ENCODE measurements around the gene PPM1H. TPM values are rescaled to one million over a fixed set of nuclear protein-coding genes. Genes with fewer than 3 reads are reported as not detected.
"Not testable (repeated sequence)": the region's sequence is repeated elsewhere in the genome, so short reads cannot be mapped to it uniquely, and the experiment has no call there.

Gene PPM1H
- total RNA-seq, 1 experiment from 2014 or later, result 58.4 TPM

GRCh38 chr12:62891805-62892549 lies 43.0 kb downstream of the PPM1H start:
- in situ Hi-C loops (cut with HindIII; ENCODE audit: low pct_unique_long_range_greater_than_20kb, low sequenced_read_pairs), result no loop called here

DNA sequence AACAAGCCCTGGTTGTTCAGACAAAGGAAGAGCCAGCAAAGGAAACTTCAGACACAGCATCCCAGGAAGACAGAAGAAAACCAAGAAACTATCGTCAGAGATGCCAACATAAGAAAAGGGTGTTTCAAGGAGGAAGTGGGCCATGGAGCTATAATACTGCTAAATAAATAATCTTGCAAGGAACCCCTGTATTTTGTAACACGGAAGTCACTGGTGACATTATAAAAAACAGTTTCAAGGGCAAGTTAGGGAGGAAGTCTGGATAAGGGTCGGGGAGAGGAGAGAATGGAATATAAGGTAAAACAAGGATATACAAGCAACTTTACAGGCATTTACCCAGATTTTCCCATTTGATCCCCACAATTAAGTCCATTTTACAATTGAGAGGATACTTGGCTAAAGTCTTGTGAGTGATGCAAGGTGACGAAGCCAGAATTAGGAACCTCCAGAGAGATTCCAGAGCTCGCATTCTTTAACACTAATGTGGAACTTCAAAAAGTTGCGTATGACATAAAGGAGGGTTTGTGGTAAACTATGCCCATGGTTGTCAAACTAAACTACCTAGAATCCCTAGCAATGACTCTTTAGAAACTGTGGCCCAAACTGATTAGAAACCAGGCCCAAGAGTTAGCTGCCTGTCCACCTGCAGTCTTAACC lies 46.4 kb downstream of the PPM1H start:
- in situ Hi-C loops (cut with HindIII; ENCODE audit: low pct_unique_long_range_greater_than_20kb, low sequenced_read_pairs), result no loop called here
- no peak for DNase-seq (ENCODE audit: low read depth, low spot score)

More at GRCh38 chr12:62891805-62892549, 43.0 kb downstream of the PPM1H start:
- no peak for DNase-seq (ENCODE audit: low read depth, low spot score)

DNA sequence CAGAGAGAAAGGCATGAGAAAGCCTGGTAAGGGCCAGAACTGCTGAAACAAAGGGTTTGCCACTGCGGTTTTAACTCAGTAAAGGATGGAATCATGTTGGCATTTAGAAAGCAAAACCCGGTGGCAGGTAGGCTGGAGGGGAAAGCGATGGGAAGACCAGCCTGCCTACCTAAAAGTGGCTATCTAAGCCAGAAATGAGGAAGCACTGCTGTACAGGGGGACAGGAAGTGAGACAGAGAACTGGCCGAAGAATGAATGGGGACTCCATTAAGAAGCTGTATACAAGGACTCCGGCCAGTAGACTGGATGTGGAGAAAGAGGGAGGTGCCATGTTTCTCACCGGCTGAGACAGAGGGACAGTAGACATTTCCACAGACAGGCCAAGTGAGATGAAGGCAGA lies 48.2 kb downstream of the PPM1H start:
- in situ Hi-C loops (cut with HindIII; ENCODE audit: low pct_unique_long_range_greater_than_20kb, low sequenced_read_pairs), result no loop called here
- no peak for DNase-seq (ENCODE audit: low read depth, low spot score)

DNA sequence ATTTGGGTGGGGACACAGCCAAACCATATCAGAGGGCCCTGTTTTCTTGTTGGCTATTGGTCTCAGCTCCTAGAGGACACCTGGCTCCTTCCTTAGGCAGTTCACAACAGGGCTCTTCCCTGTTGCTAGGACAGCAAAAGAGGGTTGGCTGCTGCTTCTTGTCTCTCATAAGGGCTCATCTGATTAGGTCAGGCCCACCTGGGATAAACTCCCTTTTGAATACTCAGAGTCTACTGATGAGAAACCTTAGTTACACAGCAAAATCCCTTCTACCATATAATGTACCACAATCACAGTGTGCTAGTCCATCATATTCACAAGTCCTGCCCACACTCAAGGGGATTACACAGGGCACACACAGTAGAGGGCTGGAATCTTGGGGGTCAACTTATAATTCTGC lies 49.7 kb downstream of the PPM1H start:
- in situ Hi-C loops (cut with HindIII; ENCODE audit: low pct_unique_long_range_greater_than_20kb, low sequenced_read_pairs), result no loop called here
- no peak for DNase-seq (ENCODE audit: low read depth, low spot score)

- DNase-seq (ENCODE audit: low read depth, low spot score); in situ Hi-C loops (cut with HindIII; ENCODE audit: low pct_unique_long_range_greater_than_20kb, low sequenced_read_pairs): not testable (repeated sequence)
Measured at GRCh38 chr12:62884832-62885231, 50.1 kb downstream of the PPM1H start.

GRCh38 chr12:62882696-62883095 lies 52.3 kb downstream of the PPM1H start:
- in situ Hi-C loops (cut with HindIII; ENCODE audit: low pct_unique_long_range_greater_than_20kb, low sequenced_read_pairs), result no loop called here
- no peak for DNase-seq (ENCODE audit: low read depth, low spot score)

- DNase-seq (ENCODE audit: low read depth, low spot score), result no peak
- in situ Hi-C loops (cut with HindIII; ENCODE audit: low pct_unique_long_range_greater_than_20kb, low sequenced_read_pairs), result no loop called here
Measured at GRCh38 chr12:62882140-62882539, 52.8 kb downstream of the PPM1H start.

DNA sequence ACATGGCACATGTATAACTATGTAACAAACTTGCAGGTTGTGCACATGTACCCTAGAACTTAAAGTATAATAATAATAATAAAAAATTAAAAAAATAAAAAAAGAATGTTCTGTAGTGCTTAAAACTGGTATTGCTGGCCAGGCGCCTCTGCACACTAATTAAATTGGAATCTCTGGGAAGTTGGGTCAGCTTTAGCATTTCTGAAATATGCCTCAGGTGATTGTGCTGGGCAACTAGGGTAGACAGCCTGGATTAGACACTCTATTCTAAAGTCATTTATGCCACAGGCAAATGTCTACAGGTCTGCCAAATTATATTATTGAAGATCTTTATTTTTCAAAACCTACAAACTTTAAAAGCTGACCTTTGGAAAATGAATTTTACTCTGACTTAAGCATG lies 55.3 kb downstream of the PPM1H start:
- in situ Hi-C loops (cut with HindIII; ENCODE audit: low pct_unique_long_range_greater_than_20kb, low sequenced_read_pairs), result no loop called here
- DNase-seq (ENCODE audit: low read depth, low spot score), result no peak

DNA sequence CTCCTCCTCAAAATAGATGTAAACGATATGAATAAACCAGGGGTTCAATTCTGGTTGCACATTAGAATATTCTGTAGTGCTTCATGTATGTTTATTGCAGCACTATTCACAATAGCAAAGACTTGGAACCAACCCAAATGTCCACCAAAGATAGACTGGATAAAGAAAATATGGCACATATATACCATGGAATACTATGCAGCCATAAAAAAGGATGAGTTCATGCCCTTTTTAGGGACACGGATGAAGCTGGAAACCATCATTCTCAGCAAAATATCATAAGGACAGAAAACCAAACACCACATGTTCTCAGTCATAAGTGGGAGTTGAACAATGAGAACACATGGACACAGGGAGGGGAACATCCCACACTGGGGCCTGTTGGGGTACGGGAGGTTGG lies 55.7 kb downstream of the PPM1H start:
- in situ Hi-C loops (cut with HindIII; ENCODE audit: low pct_unique_long_range_greater_than_20kb, low sequenced_read_pairs); DNase-seq (ENCODE audit: low read depth, low spot score): not testable (repeated sequence)

- DNase-seq (ENCODE audit: low read depth, low spot score), result no peak
- in situ Hi-C loops (cut with HindIII; ENCODE audit: low pct_unique_long_range_greater_than_20kb, low sequenced_read_pairs), result no loop called here
Measured at GRCh38 chr12:62878211-62878610, 56.7 kb downstream of the PPM1H start.

DNA sequence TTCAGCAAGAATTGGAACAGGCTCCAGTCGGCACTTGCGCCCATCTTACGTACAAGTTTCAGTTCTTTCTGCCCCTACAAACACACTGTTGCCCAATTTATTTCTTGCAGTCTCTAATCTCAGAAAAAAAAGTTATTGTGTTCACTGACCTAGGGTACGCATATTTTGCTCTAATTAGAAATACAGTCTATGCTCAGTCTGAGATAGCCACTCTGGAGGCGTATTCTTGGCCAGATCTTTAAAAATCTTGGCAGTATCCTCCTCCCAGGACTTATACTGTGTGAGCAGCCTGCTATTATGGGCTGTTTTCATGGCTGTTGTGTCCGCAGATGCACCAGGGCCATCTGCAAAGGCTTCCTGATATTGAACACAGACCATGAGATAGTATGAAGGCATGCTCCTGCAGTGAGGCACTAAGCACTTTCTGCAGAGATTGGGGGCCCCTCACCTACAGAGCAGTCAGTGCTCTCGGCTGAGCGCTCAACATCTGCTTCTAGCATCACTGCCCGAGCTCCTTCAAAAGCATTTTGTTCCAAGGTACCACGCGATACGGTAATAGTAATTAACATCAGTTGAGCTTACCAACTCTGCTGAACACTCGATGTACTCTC lies 57.9 kb downstream of the PPM1H start:
- in situ Hi-C loops (cut with HindIII; ENCODE audit: low pct_unique_long_range_greater_than_20kb, low sequenced_read_pairs), result no loop called here
- DNase-seq (ENCODE audit: low read depth, low spot score), result no peak

- no peak for DNase-seq (ENCODE audit: low read depth, low spot score)
Measured at GRCh38 chr12:62873826-62874448, 61.0 kb downstream of the PPM1H start.

GRCh38 chr12:62873116-62873825 lies 61.7 kb downstream of the PPM1H start:
- DNase-seq (ENCODE audit: low read depth, low spot score), result no peak
- in situ Hi-C loops (cut with HindIII; ENCODE audit: low pct_unique_long_range_greater_than_20kb, low sequenced_read_pairs), result no loop called here

More at GRCh38 chr12:62873826-62874448, 61.0 kb downstream of the PPM1H start:
- in situ Hi-C loops (cut with HindIII; ENCODE audit: low pct_unique_long_range_greater_than_20kb, low sequenced_read_pairs), result no loop called here

- in situ Hi-C loops (cut with HindIII; ENCODE audit: low pct_unique_long_range_greater_than_20kb, low sequenced_read_pairs), result no loop called here
Measured at GRCh38 chr12:62868820-62869219, 66.1 kb downstream of the PPM1H start.

DNA sequence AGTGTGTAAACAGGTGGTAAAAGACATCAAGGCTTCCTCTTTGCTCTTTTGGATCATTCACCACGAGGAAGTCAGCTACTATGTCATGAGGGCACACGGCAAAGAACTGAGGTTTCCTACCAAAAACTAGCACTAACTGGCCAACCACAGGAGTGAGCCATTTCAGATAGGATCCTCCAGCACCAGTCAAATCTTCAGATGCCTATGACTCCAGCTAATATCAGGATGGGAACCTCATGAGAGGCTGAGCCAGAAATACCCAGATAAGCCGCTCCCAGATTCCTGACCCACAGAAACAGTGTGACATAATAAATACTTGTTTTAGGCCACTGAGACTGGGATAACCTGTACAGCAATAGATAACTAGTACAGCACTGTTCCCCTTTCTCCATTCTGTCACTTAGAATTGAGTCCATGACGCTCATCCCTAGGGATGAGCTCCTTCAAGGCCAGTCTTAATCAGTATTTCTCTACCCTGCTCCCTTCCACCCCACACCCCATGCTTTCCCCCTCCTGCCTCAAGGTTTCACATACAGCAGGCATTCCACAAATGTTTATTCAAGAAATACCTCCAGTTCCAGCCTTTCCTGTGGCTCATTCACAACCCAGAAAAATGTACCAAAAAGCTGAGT lies 68.4 kb downstream of the PPM1H start:
- no peak for DNase-seq (ENCODE audit: low read depth, low spot score)
- in situ Hi-C loops (cut with HindIII; ENCODE audit: low pct_unique_long_range_greater_than_20kb, low sequenced_read_pairs), result no loop called here

More at GRCh38 chr12:62868820-62869219, 66.1 kb downstream of the PPM1H start:
- no peak for DNase-seq (ENCODE audit: low read depth, low spot score)

DNA sequence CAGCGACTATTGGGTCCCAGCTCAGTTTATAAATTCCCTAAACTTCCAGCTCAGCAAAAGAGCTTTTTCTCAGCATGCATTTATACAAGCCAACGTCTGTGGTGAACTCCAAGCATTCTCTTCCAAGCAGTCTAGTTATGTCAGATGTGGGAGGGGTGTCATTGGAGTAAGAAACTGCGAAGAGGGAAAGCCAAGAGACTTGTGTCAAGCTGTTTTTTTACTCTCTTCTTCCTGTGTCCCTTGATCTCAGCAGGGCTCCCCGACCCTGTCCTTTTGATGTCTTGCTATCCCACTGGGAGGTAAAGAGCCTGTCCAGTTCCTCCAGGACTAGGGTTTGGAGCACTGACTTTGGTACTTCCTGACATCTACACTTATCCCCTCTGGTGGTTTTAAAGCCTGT lies 69.0 kb downstream of the PPM1H start:
- in situ Hi-C loops (cut with HindIII; ENCODE audit: low pct_unique_long_range_greater_than_20kb, low sequenced_read_pairs), result no loop called here
- DNase-seq (ENCODE audit: low read depth, low spot score), result no peak

- in situ Hi-C loops (cut with HindIII; ENCODE audit: low pct_unique_long_range_greater_than_20kb, low sequenced_read_pairs), result no loop called here
- no peak for DNase-seq (ENCODE audit: low read depth, low spot score)
Measured at GRCh38 chr12:62865065-62865464, 69.9 kb downstream of the PPM1H start.
